ENCODE results near the gene ADK.

GRCh38 chr10:74521526-74521925 is 370.5 kb downstream of the ADK start:
- TF ChIP-seq POLR2AphosphoS5 (IDR thresholded peaks at IDR 0.05; ENCODE audit: low read depth, low read length) = no peak
- no peak for TF ChIP-seq TAF1 (IDR thresholded peaks at IDR 0.05; ENCODE audit: borderline replicate concordance, insufficient read depth, low read length)
- no peak for TF ChIP-seq SIN3A (IDR thresholded peaks at IDR 0.05; ENCODE audit: borderline replicate concordance, insufficient read depth, low read length)
- no peak for TF ChIP-seq REST (IDR thresholded peaks at IDR 0.05; ENCODE audit: insufficient read depth in 1 of 2, low read depth in 2 of 2, low read length in 2 of 2)
- no peak for TF ChIP-seq FOXP2 (optimal IDR thresholded peaks at IDR 0.05; ENCODE audit: borderline replicate concordance, extremely low read depth, extremely low read length, insufficient read depth)
